Activated naive CD4-positive, alpha-beta T cell (primary cell): ENCODE results near the gene CST11.
"Not testable (repeated sequence)": the region's sequence is repeated elsewhere in the genome, so short reads cannot be mapped to it uniquely, and the experiment has no call there.

Source experiments
- DNase-seq, 4 experiments: peaks; one replicate each; lab custom pipeline; 2025; lab: John Stamatoyannopoulos, UW

Gene CST11, protein sequence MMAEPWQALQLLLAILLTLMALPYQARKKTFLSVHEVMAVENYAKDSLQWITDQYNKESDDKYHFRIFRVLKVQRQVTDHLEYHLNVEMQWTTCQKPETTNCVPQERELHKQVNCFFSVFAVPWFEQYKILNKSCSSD

DNA sequence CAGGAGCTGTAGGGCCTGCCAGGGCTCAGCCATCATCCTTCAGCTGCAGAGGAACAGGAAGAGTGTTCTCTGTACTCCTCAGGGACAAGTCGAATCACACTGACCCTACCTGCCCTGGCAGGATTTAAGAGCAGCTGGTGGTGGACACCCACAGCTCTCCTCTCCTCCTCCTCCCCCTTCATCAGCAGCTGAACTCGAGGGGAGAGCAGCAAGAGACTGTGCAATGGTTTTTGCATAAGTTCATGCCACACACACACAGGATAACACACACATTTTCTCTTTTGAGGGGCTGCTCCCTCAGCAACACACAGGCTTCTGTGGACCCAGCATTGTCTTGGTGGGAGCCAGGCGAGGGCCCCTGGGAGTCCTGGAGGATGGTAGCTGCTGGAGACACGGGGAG lies at the start of gene CST11:
TSS of gene CST11 (minus strand) at position 101 of the 400 bp plus-strand sequence. CDS start at position 36, 65 bp downstream.
- no peak for DNase-seq

DNA sequence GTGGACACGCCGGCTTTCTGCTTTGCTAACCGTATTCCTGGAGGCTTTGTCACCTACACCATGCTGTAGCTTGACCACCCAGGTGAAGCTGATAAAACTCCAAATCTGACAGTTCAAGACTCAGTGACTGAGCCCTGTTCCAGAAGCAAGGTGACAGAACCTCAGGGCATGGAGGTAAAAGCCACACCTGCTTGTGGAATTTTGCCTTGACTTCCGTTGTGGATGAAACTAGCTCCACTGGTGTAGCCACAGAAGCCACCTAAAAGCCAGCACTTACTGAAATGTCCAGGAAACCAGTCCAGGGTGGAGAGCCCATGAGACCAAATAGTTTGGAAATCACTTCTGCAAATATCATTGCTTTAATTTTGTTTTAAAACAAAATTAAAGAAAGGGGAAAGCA lies 49.2 kb upstream of the CST11 start:
- DNase-seq = no peak

DNA sequence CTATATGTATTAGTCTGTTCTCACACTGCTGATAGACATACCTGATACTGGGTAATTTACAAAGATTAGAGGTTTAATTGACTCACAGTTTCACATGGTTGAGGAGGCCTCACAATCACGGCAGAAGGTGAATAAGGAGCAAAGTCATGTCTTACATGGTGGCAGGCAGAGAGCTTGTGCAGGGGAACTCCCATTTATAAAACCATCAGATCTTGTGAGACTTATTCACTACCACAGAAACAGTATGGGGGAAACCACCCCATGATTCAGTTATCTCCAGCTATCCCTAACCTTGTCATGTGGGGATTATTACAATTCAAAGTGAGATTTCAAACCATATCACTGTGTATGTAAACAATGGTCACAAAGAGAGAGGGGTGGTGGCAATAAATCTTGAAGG lies 44.9 kb upstream of the CST11 start:
- no peak for DNase-seq

DNA sequence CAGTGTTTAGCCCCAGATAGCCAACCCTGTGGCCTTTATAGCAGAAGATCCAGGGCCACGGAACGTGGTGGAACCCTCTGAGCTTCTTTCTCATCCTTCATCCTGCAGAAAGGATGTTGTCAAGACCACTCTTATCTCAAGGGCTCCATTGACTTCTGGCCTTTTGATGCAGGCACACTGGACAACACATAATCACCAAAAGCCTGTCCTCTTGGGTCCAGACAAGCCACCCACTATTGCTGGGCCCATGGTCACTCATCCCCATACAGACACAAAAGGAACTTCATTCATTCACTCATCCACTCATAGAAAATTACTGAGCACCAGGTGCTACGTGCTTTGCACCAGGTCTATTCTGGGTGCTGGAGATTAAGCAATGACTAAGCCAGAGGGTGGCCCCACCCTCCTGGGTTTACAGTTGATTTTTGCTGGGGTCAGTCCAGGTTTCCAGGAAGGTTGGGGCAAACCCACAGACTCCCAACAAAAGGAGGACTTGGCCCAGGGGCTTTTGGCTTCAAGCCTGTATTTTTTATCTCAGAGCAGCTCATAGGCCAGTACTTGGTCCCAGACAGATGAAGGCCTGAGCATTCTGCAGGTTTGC lies 40.6 kb upstream of the CST11 start:
- DNase-seq = no peak

DNA sequence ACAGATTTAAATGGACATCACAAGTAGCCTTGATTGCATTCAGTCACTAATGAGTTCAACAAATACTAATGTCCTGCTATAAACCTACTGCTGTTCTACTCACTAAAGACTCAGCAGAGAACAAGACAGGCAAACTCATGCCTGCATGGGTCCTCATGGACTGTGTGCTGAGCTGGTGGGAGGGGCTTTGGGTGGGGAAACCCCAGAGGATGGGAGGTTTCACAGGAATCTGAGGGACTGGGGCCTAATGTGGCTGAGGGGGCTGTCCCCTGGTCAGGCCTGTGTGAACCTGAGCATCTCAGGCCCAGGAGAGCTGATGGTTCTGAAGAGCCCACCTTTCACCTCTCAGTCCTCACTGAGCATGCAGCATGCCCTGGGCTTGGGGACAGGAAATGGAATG lies 39.6 kb upstream of the CST11 start:
- DNase-seq = no peak

DNA sequence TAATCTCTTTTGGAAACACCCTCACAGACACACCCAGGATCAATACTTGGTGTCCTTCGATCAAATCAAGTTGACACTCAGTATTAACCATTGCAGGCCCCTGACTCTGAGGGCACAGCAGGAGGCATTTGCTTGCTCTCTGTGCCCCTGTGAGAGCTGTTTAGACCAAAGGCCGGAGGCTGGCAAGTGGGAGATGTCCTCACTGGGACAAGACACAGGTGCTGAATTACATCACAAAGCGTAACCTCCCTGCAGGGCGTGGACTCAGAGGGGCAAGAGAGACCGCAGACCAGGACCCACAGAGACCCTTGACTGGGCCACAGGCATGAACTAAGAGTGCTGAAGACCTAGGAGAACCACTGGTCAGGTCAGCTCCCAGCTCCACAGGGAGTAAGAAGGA lies 38.1 kb upstream of the CST11 start, which contains the start of gene CST8:
TSS of gene CST8 (plus strand) at position 301 of the 400 bp plus-strand sequence. CDS start 551 bp downstream, outside the sequence.
- DNase-seq = no peak

DNA sequence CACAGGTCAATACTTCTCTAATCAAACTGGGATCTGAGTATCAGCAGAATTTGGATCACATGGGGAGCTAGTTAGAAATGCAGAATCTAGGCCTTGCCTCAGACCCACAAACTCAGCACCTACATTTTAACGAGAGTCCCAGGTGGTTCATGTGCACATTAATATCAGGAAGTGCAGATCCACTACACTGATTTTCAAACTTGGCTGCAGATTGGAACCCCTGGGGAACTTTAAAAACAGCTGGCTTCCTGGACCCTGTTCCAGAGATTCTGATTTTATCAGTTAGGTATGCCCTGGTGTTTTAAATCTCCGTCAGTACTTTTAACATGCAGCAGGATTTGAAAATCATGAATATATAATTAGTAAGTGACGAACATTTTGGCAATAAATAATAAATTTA lies 36.3 kb upstream of the CST11 start:
- DNase-seq = no peak

DNA sequence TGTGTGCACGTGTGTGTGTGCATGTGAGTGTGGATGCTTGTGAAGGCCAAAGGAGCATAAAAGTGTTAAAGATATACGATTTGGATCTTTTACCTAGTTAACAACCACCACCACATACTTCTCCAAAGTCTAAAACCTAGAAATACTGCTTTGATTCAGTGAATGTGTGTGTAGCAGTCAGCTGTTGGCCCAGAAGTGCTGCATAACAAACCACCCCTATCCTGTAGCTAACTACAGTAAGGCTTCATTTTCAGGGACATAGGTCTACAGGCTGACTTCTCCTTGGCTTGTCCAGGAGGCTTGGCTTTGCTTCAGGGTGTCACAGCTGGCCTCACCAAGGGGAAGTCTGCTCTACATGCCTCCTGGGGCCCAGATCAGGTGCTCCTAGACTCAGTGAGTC lies 35.8 kb upstream of the CST11 start:
- DNase-seq = no peak

DNA sequence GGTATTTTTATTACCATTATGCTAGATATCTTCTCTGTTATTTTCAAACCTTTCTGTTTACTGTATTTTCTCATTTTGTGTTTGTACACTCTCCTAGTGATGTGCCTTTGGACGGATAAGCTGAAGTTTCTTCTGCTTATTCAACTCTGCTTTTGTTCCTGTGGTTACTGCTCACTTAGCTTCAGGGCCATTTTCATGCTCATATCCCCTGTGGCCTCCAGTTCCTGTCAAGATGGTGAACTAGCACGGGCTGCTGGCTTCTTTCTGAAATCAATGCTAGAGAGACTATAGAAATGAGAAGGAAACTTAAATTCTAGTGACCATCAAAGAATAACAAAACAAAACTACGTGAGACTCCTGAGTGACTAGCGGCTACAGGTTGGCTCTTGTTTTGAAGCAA lies 31.4 kb upstream of the CST11 start:
- no peak for DNase-seq

DNA sequence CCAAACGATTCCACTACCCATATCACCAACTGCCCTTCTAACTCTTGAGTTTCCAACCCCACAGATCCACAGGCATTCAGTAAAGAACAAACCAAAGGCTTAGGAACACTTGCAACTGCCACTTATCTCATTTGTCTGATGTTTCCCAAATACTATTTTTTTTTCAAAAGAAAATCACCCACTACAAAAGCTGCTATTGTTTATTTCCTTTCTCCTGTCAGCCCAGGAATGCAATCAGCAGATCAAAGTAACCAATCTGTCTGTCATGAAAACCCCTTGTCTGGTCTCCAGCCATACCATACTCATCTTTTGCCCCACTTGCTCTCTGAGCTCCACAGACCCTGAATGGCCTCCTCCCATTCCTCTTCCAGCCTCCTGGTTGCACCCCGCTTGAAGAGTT lies 29.5 kb upstream of the CST11 start:
- DNase-seq = no peak

DNA sequence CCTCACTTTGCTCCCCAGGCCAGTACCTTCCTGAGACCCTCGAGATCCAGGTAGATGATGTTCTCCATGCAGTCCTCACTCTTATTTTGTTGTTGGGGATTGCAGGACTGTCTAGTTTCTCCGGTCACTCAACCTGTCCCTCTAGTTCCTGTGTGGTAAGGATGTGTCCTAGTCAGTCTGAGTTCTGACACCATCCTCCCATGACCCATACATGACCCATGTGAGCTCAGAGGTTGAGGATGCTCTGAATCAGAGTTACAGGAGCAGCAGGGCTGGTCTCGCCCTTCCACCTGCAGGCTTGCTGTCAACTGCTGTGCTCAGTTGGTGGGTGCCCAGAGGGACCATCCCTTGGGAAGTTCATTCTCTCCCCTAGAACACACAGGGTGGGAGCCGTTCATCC lies 26.4 kb upstream of the CST11 start:
- no peak for DNase-seq

DNA sequence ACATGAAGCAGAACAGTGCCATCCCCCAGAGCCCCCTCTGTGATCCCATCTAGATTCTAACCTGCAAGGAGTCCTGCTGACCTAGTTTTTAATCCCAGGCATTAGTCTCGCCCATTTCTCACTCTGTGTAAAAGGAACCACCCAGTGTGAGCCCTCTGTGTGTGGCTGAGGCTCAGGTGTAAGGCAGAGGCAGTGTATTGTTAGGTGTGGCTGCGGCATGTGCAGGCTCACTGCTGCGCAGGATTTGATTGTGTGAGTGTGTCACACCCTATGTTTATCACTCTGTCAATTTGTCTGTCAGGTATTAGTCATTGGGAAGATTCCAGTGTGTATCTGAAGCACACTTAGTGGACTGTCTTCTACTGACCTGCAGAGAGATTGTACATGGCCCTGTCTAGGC lies 24.5 kb upstream of the CST11 start:
- DNase-seq = no peak

DNA sequence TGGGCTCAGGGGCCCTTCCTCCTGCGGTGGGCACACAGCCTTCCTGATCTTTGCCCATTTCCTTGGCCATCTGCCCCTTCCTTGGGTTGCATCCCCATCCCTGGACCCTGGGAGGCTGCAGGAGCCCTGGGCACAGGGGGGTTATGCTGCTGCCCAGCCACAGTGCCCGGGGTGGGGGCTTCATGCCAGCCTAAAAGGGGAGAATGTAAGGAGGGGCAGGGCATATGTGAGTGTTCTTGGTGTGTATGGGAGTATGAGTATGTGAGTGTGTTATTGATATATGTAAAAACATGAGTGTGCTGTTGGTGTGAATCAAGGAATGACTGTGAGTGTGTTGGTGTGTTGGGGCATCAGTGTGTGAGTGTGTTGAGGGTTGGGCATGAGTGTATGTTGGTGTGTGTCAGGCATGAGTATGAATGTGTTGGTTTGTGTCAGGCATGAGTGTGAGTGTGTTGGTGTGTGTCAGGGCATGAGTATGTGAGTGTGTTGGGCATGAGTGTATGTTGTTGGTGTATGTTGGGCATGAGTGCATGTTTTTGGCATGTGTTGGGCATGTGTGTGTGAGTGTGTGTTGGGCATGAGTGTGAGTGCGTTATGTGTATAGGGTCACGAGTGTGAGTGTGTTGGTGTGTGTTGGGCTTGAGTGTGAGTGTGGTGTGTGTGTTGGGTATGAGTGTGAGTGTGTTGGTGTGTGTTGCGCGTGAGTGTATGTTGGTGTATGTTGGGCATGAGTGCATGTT lies 23.5 kb upstream of the CST11 start:
- no peak for DNase-seq

DNA sequence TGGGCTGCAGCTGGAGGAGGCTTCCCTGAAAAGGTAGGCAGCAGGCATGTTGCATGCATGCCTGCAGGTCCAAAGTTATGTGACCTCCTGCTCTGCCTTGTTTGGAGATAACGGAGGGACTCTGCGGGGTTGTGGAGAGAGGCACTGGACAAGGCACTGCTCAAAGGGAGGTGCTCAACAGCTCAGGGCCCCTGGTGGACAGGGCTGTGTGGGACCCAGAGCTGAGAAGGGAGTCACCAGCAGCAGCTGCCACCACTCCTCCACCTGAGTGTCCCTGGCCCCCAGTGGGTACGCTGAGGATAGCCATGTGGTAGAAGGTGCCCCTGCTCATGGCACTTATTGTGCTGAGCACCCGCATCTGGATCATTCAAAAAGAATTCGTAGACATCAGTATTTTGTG lies 22.7 kb upstream of the CST11 start:
- DNase-seq = no peak

DNA sequence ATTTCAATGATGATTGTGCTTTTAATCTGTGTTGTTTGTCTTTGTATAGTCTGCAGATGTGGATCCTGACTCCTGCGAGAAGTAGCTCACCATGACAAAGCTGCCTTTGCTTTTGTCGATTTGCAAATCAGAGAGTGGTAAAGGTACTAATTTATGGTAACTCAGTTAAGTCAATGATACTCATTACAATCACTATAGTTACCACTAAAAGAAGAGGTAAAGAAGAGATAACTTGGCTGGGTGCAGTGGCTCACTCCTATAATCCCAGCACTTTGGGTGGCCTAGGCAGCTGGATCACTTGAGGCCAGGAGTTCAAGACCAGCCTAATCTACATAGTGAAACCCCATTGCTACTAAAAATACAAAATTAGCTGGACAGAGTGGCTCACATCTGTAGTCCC lies 20.6 kb upstream of the CST11 start:
- DNase-seq = not testable (repeated sequence)

DNA sequence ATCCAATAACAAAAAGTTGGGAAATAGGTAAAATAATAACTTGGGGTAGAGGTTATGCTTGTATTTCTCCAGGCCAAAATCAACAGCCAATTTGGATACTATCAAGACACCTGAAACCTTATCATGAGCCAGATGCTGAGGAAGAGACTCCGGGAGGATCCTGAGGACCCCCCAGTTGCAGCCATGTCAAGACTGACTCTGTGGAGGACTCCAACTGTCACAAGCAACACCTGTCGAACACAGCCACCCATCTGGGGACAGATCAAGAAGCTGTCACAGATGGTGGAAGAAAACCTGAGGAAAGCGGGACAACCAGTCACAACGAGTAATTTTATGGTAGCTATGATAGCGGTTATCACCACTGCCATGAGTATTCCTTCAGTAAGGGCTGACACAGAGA lies 19.6 kb upstream of the CST11 start:
- DNase-seq = not testable (repeated sequence)

DNA sequence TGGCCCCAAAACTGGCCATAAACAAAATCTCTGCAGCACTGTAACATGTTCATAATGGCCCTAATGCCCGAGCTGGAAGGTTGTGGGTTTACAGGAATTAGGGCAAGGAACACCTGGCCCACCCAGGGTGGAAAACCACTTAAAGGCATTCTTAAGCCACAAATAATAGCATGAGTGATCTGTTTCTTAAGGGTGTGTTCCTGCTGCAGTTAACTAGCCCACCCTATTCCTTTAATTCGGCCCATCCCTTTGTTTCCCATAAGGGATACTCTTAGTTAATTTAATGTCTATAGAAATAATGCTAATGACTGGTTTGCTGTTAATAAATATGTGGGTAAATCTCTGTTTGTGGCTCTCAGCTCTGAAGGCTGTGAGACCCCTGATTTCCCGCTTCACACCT lies 14.3 kb upstream of the CST11 start:
- DNase-seq = not testable (repeated sequence)

DNA sequence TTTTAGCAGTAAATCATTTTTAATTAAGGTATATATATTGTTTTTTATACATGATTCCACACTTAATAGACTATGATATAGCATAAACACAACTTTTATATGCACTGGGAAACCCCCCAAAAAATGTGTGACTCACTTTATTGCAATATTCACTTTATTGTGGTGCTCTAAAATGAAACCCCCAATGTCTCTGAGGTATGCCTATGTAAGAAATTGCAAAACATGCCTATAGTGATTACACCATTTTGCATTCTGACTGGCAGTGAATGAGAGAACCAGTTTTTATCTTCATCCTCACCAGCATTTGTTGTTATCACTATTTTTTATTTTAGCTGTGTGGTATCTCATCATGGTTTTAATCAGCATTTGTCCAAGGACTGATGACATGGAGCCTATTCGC lies 8.5 kb upstream of the CST11 start:
- DNase-seq = no peak

DNA sequence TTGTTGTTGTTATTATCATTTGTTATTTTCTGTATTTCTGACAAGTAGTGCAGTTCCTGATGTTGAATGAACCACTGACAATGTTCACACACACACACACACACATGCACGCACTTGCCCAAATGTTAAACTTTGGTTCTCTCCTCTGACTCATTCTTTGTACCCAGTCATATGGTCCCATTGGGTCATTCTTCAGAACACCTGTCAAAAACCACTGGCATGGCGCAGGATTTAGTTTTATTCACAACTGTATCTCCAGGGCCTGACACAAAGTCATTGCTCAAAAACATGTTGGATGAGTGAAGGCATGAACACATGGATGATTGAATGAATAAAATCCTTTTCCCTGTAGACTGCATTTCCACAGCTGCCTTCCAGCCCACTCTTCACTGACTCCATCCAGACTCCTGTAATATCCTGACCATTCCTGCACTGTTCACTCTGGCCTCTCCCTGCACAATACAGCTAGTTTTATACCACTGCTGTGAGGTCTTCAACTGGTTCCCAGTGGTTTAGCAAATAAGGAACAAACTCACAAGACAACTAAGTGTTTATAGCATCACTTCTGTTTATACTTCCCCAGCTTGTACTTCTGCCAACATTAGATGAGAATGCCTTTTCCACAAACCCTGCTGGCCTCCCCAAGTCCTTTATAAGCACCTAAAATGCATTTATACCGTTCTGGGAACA lies 6.9 kb upstream of the CST11 start:
- no peak for DNase-seq

DNA sequence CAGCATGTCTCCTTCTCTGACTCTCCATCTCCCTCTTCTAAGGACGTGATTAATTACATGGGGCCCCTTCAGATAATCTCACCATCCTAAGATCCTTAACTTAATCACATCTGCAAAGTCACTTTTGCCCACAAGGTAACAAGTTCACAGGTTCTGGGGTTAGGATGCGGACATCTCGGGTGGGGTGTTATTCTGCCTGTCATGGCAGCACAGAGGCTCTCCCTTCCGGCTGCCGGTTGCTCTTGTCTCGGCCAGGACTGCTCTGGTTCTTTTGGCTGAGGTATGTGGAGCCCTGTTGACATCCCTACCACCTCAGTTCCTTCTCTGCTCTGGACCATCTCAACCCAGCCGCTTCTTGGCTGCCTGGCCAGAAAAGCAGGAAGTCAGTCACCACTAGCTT lies 4.2 kb upstream of the CST11 start:
- no peak for DNase-seq

DNA sequence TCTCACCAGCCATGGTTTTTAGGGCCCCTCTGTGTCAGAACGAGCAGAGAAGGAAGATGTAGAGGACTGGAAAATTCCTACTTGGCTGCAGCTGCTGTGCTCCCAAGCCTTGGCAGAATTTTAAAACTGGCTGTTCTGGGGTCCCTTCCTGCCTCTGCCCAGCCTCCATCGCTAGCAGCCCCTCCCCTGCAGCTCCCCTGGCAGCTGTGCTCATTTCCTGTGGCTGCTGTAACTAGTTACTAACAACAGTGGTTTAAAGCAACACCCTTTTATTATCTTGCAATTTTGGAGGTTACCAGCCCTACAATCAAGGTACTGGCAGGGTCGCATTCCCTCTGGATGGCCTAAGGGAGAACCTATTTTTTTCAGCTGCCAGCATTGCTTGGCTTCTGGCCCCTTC lies 3.7 kb upstream of the CST11 start:
- no peak for DNase-seq

DNA sequence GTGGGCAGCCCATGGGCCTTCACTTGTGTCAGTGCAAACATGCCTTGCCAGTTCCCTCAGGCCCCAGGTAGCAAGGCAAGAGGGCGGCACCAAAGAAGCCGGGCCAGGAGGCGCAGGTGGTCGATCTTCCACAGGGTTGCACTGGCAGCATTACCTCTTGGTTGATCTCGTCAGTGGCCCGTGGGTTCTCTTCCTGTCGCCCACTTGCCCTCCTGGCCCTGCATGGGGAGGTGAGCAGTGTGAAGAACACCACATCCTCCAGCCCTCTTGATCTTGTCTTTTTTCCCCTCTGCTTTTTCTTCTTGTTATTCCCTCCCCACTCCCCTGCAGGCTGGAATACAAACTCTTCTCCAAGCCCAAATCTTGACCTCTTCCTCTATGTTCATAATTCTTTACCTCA lies 3.0 kb upstream of the CST11 start:
- DNase-seq = no peak

DNA sequence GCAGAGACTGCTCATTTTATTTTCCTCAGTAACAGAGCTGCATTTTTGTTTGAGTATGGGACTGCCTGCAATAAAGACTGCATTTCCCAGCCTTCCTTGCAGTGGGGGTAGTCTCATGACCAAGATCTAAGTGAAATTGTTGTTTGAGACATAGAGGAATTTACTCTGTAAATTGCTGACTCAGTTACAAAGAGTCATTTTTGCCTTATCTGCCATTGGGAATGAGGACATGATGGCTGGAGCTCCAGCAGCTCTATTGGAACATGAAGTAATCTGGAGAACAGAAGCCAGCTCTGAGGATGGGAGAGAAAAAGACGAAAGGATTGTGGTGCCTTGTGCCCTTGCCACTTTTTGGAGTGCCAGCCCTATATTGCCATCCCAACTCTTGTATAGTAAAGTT lies 2.1 kb upstream of the CST11 start:
- DNase-seq = no peak
